ENCODE data around the gene ZFP36L1. TPM values are rescaled to one million over a fixed set of nuclear protein-coding genes. Genes with fewer than 3 reads are reported as not detected.

The ZFP36L1 gene, protein sequence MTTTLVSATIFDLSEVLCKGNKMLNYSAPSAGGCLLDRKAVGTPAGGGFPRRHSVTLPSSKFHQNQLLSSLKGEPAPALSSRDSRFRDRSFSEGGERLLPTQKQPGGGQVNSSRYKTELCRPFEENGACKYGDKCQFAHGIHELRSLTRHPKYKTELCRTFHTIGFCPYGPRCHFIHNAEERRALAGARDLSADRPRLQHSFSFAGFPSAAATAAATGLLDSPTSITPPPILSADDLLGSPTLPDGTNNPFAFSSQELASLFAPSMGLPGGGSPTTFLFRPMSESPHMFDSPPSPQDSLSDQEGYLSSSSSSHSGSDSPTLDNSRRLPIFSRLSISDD
- 60.4 and 70.2 TPM in 2 replicates for total RNA-seq

DNA sequence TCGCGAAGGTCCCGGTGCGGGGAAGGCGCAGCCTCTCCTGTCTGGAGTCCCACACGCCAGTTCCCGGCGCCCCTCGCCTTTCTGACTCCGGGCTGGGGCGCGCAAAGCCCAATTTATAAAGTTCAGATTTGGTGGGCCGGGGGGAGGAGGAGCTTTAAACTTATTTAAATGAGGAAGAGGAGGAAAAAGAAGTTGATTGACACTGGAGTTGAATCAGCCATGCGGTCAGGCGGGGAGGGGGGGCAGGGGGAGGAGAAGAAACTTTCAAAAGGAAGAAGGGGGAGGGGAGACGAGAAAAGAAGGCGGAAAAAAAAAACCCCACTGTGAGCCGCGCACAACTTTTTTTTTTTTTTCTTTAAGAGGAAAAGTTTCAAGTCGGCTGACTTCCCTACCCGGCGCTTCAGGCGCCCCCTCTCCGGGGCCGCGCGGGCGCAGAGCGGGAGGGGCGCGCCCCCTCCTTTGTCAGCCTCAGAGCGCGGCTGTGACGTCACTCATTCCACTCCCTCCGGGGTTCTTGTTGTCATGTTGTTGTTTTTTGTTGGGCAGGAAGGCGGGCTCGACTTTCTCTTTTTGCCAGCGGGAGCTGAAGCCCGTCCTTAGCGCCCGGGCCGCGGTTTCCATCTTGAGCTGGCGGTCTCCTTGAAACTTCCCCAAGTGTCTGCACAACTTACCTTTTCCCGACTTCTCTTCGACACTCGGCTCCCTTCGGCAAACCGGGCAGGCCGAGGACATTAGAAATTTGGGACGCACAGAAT lies at the start of gene ZFP36L1:
ZFP36L1 (minus strand) TSS at position 89 of the 755 bp plus-strand sequence. CDS start 129 bp downstream, outside the sequence.

Other genes with a start within 250 kb of the ZFP36L1 start
- gene ACTN1, start 186.2 kb upstream of the ZFP36L1 start, total RNA-seq = 312 and 605 TPM in 2 replicates

Measured in vein endothelial cell (primary cell).